Stimulated activated CD4-positive, alpha-beta T cell treated with anti-CD3 and anti-CD28 coated beads, Interleukin-12 subunit alpha, Interleukin-12 subunit beta, amount 100 ng/mL, for 48 hours (primary cell): ENCODE data around the gene UBR3.

Source experiments
- DNase-seq, 3 donors: peaks; one replicate each; pipeline ENCODE4 v3.0.0-alpha.2; 2020; ENCODE audit warnings: low read depth in 2 of 3, low spot score in 1 of 3

Gene UBR3

GRCh38 chr2:170038734-170039133 is 211.5 kb downstream of the UBR3 start:
- no peak for DNase-seq

- no peak for DNase-seq
Observed at GRCh38 chr2:170039401-170040172, 212.3 kb downstream of the UBR3 start.

GRCh38 chr2:170044751-170045478 is 217.7 kb downstream of the UBR3 start:
- no peak for DNase-seq

- no peak for DNase-seq
Observed at GRCh38 chr2:170047331-170048065, 220.2 kb downstream of the UBR3 start.

- DNase-seq, result no peak
Observed at GRCh38 chr2:170052151-170052550, 224.9 kb downstream of the UBR3 start.

- DNase-seq, result no peak
Observed at GRCh38 chr2:170054997-170055396, 227.7 kb downstream of the UBR3 start.

- no peak for DNase-seq
Observed at GRCh38 chr2:170056900-170057299, 229.6 kb downstream of the UBR3 start.

GRCh38 chr2:170063456-170064235 is 236.4 kb downstream of the UBR3 start:
- no peak for DNase-seq

- DNase-seq, result no peak
Observed at GRCh38 chr2:170070778-170071177, 243.5 kb downstream of the UBR3 start.

GRCh38 chr2:170073288-170073687 is 246.0 kb downstream of the UBR3 start:
- DNase-seq, result no peak

GRCh38 chr2:170076189-170076588 is 248.9 kb downstream of the UBR3 start:
- no peak for DNase-seq

- no peak for DNase-seq
Observed at GRCh38 chr2:170077830-170078569, 250.7 kb downstream of the UBR3 start.

- no peak for DNase-seq
Observed at GRCh38 chr2:170084820-170085491, 257.7 kb downstream of the UBR3 start.

- no peak for DNase-seq
Observed at GRCh38 chr2:170086117-170086688, 258.9 kb downstream of the UBR3 start.

- no peak for DNase-seq
Observed at GRCh38 chr2:170086751-170087412, 259.6 kb downstream of the UBR3 start.

- no peak for DNase-seq
Observed at GRCh38 chr2:170087413-170087793, 260.1 kb downstream of the UBR3 start.

GRCh38 chr2:170088776-170089175 is 261.5 kb downstream of the UBR3 start:
- DNase-seq, result no peak

GRCh38 chr2:170090229-170090628 is 263.0 kb downstream of the UBR3 start:
- DNase-seq, result no peak

GRCh38 chr2:170091436-170091835 is 264.2 kb downstream of the UBR3 start:
- no peak for DNase-seq
